Stimulated activated CD8-positive, alpha-beta memory T cell treated with anti-CD3 and anti-CD28 coated beads, Interleukin-7, amount 100 ng/mL, for 24 hours (primary cell): ENCODE results near the gene NOTCH1.

Experiments
- DNase-seq: peaks from one replicate; pipeline ENCODE4 v3.0.0-alpha.2; 2020; ENCODE audit warnings: low read depth

NOTCH1 gene

DNA sequence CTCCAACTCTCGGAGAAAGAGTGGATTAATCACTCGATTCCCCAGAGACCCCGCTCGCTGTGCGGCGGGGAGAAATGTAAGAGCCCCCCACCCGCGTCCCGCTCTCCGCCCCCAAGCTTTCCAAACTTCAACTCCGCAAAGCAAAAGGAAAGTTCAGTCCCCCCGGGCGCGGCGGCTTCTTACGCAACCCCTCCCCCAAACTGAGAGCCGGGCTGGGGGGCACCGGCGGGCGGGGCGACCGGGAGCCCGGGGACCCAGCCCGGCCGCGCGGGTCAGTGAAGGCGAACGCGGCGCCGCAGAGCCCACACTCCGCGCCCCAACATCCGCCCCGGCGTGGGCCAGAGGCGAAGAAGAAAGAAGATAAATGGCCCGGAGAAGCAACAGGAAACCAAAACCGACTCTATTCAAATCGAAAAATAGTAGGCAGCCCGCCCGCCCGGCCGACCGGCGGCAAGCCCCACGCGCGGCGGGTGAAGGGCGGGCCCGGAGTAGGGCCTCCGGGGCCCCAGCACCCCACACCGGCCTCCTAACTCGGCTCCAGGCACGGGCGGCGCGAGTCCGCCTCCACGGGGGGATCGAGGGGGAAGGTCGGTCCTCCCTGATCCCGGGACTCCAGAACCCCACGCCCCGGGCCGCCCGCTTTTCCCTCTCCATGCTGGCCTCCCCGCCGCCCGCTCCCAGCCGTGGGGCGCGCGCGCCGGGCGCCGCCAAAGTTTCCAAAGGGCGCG is 720 bp downstream of the NOTCH1 start:
- no peak for DNase-seq

- DNase-seq, result no peak
These were observed 1.3 kb downstream of the NOTCH1 start for GRCh38 chr9:136544548-136544963.

DNA sequence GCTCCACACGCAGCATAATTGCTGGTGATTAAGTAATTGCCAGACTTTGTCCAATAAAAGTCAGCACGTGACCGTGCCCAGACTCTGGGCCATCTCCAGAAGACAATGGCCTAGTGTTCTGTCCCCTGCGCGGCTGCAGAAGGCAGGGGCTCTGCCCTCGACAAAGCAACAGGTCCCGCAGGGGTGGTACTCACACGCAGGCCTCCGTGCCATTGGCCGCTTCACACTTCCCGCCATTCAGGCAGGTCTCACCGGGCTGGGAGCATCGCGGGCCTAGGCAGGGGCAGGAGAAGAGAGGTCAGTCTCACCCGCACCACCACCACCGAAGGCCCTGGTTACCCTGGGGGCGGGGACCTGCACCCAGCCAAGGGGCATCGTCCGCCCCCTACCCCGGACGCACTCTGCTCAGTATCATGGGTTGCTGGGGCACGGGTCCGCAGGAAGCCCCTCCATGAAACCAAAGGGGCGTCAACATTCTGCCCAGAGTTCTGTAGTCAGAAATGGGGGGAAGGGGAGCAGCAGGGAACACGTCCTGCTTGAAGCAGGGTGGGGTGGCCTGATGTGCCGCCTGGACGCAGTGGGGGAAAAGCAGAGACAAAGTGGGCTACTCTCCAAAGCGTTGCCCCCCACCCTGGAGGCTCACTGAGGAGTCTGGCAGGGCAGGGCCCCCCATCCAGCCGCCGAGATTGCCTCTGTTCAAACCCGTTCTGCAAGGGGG is 1.9 kb downstream of the NOTCH1 start:
- no peak for DNase-seq

DNA sequence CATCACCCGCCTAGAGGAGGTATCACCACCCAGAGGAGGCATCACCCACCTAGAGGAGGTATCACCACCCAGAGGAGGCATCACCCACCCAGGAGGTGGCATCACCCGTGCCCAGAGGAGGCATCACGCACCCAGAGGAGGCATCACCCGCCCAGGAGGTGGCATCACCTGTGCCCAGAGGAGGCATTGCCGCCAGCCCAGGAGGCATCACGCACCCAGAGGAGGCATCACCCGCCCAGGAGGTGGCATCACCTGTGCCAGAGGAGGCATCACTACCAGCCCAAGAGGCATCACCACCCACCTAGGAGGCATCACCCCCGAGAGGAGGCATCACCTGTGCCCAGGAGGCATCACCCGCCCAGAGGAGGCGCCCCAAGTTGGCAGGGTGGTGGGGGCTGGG is 2.6 kb downstream of the NOTCH1 start:
- DNase-seq, result no peak

DNA sequence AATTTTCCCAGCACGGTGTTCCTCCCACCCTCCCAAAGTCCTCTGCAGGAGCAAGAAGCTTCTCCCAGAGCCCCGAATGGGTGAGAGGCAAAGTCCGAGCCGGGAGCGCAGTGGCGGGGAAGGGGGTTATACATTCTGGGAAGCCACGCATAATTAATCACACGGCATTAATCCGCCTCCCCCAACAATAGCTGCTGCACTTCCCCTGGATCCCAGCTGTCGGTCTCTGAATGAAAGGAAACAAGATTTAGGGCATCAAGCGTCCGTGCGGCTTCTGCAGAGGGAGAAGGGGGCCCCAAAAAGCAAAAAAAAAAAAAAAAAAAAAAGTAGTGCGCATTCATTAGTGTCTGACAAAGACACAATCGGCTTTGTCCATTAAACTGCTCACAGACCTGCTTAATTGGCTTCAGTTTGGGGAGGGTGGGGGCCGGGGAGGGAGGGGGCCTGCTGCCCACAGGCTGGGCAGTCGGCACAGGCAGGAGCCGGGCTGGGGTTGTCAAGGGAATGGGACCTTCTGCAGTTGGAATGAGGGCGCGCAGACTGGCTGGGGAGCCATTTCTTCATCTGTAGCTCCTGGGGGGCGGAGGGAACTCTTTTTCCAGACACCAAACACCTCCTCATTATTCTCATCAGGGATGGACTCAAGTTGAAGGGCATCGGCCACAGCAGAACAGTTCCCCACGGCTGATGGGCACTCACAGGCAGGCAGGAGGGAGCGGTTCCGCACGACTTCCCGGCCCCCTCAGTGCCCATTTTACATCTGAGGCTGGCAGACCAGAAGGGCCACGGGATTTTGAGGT is 3.4 kb downstream of the NOTCH1 start:
- DNase-seq, result no peak

DNA sequence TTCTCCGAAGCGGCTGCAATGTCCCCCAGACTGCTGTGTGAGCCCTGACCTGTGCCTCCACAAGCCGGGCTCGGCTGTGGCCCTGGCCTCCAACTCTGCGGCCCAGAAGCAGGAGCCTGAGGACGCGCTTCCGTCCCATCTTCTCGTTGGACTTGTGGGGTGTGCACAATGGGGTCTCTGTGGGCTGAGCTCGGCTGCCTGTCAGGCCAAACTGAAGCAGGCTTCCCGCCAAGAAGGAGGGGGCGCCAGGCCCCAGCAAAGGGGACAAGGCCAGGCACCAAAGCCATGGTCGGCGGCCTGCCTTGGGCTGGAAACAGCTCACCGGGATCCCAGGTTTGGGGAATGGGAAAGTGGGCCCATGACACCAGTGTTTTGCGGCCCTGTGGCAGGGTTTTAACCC is 4.1 kb downstream of the NOTCH1 start:
- no peak for DNase-seq

- no peak for DNase-seq
These were observed 4.7 kb downstream of the NOTCH1 start for GRCh38 chr9:136541179-136541578.

DNA sequence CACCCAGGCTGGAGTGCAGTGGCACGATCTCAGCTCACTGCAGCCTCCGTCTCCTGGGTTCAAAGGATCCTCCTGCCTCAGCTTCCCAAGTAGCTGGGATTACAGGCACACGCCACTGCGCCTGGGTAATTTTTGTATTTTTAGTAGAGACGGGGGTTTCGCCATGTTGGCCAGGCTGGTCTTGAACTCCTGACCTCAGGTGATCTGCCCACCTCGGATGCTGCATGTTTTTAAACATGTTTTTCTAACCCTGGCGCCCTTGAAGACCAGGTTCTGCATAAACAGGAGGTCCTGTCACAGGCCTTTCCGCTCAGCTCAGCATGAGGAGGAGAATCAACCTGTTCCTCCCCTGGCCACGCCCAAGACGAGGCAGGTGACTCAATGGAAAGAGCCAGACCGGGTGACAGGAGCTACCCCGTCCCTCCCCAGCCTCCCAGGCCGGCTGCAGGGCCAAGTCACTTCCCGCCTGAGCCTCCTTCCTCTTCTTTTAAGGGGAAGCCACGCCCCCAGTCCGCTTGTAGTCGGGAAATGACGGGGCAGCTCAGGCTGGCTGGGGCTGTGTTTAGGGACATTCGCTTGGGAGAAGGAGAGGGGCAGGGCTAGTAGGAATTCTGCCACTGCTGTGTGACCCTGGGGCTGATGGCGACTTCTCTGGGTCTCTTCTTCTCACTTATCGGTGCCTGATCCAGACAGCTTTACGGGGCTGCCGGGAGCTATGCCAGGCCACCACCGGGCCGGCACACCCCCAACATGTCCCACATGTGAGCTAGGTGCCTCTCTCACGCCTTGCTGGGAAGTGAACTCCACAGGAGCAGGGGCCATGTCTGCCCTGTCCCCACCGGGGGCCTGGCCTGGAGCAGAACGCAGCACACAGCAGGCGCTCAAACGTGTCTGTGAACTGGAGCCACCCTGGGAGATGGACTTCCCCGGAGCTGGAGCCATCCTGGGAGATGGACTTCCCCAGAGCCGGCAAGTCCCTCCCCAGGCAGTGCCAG is 6.1 kb downstream of the NOTCH1 start:
- peak; percentile 84 for DNase-seq

DNA sequence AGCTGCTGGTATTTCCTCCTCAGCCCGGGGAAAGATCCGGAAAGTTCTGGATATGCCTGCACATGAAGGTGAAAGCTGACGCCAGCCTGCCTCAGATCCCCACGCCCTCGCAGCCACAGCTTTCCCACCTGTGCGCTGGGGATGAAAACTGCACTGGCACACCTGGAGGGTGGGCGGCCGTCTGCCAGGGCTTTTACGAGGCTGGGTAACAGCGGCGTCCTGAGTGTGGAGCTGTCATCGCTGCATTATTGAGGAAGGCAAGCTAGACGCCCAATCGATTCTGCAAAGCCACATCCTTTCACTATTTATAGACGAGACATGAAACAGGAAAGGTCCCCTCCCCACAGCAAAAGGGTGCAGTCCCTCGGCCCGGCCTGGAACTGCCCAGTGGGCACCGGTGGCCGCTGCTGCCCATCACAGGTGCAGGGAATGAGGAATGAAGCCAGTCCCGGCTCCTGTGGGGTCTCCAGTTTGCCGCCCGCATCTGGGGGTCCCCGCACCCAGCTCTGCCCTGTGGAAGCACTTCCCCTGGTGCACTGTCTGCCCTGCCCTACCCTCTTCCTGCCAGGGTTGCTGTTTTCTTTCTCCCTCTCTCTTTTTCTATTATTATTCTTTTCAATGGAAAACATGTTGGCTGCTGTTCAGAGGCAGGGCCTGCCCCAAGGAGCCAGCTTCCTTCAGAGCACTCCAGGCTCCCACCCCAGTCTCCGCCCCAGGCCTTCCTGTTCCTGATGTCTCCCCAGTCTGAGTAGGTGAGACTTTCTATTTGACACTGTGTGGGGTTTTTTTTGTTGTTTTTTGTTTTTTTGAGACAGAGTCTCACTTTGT is 7.0 kb downstream of the NOTCH1 start:
- no peak for DNase-seq

DNA sequence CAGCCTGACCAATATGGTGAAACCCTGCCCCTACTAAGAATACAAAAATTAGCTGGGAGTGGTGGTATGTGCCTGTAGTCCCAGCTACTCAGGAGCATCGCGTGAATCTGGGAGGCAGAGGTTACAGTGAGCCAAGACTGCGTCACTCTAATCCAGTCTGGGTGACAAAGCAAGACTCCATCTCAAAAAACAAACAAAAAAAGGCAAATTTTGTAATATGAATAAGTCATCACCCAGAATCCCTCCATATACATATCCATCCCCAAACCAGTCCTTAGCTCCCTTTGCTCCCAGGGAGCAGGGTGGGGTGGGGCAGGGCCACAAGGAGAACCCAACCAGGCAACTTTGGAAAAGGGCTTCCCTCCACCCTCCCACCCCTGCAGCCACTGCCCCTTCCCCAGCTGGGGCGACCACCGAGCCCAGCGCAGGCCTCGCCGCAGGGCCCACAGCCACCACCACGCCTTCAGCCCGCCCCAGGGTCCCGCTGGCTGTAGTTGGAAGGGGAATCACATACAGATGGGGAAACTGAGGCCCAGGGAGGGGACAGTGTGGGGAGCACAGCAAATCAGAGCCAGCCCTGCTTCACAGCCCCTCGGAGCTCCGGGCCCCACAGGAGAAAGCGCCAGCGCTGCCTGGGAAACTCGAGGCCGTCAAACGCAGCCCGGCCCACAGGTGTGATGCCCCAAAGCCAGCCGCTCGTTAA is 7.8 kb downstream of the NOTCH1 start:
- no peak for DNase-seq

DNA sequence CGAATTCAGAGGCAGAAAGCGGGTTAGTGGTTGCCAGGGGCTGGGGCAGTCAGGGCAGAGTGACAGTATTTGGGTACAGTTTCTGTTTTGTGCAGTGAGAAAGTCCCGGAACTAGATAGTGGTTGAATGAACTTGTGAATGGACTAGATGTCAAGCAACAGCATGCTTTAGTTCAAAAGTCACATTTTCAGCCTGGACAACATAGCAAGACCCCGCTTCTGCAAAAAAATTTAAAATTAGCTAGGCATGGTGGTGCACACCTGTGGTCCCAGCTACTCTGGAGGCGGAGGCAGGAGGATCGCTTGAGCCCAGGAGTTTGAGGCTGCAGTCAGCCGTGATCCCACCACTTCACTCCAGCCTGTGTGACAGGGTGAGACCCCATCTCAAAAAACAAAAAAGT is 8.4 kb downstream of the NOTCH1 start:
- DNase-seq, result no peak

DNA sequence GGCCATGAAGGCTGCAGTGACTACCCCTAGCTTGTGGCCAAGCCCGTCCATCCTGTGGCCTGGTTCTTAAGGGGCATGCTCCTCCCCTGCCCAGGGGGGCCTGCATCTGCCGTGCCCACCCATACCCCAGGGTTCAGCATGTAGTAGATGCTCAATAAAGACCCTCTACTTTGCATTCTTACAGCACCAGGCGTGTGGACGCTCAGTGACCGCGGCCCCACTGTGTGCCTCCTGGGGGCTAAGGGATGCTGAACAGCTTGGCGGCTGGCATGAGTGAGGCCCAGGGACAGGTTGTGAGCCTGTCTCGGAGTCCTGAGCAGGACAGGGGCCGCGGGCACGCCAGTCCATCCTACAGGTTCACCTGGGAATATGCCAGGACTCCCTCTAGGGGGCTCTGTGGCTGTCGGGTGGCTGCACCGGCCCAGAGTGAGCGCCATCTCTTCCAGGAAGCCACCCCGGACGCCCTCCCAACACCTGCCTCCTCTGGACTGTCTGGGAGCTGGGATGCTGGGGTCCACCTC is 9.1 kb downstream of the NOTCH1 start:
- DNase-seq, result no peak

GRCh38 chr9:136536051-136536720 is 9.7 kb downstream of the NOTCH1 start:
- no peak for DNase-seq

DNA sequence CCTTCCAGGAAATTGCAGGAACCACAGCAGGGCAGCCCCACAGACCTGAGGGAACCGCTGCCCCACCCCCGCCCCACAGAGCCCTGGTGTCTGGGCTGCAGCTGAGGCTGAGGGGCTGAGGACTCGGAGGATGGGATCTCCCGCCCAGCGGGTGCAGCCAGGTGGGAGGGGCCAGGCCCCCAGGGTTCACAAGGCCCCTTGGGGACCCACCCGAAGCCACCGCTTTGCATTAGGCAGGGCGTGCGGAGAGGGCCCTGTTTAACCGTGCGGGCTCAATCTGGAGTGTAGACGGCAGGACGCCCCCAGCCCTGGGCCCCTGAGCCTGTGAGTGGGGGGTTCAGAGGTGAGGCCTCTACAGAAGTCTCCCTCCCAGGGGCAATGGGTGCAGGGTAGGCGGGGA is 10.8 kb downstream of the NOTCH1 start:
- DNase-seq, result no peak

GRCh38 chr9:136534366-136534765 is 11.5 kb downstream of the NOTCH1 start:
- DNase-seq, result no peak

DNA sequence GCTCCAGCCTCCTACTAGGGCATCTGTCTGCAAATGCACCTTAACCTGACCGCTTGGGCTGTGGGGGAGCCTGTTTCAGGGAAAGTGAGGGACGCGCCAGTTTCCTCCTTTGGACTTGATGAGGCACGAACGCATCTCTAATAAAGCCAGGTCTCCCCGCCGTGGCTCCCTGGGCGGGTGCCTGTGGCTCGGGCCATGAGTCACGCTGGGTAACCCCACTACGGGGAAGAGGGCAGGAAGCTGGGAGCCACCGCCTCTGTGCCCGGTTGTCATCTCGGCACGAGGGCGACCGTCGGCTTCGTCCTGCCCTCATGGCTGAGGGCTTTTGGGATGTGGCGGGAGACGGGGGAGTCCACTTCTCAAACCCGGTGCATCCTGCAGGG is 12.1 kb downstream of the NOTCH1 start:
- peak; percentile 46 for DNase-seq

DNA sequence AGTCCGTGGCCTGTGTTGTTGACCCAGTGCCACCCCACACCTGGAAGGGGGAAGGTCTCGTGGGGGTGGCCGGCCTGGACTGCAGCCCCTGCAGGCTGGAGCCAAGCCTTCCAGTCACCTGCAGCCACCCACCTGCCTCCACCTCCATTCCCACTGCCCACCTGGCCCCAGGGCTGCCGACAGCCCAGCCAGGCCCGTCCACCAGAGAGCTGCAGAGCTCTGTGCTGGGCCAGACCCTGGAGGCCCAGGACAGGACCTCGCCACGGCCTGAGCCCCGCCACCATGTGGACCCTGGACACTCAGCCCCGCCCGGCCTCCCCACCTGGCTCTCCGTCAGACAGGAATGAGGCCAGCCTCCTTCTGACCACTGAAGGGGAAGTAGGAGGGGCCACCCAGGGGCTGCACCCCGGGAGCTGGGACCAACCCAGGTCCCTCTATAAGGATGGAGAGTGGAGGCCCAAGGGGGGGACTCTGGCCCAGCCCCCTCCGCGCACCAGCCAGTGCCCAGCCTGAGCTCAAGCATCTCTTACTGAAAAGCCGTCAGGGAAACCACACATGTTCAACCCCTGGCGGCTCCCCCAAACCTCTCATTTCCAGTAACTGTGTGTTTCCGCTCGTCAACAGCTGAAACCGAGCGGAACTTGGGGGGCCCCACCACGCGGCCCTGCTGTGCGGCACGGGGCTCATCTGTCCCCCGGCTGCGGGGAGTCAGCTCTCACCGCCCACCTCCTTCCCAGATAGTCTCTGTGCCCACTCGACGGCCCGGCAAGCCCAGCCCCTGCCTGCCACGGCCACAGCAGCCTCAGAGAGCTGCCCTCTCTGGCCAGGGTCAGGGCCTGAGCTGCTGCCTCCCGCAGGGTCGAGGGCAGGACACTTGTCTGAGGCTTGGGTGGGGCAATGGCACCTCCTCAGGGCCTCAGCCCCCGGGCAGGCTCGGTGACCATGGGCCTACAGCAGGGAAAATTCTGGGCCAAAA is 12.8 kb downstream of the NOTCH1 start:
- DNase-seq, result peak; percentile 50
